HCT116 (cell line): ENCODE data around the gene CTSE. TPM values are rescaled to one million over a fixed set of nuclear protein-coding genes. Genes with fewer than 3 reads are reported as not detected.

Experiments
- ATAC-seq: fragments of 200-7000 bp; cut with Tn5 transposase; 2 replicates; pipeline ENCODE4 v1.9.1; 2020; ENCODE audit warnings: mild to moderate bottlenecking, moderate library complexity
- BruUV-seq: library from RNA; stranded (reverse); fragments of 400-500 nt; replicated peaks from 2 replicates; lab custom pipeline; 2021; lab: Mats Ljungman, UMichigan
- CTCF ChIA-PET: fragments of 300-600 bp; sonication (Branson Sonifier 250); formaldehyde crosslinking; loops from one replicate; lab custom pipeline; 2021; ENCODE audit warnings: antibody characterized with exemption; lab: Charles Lee
- POLR2A ChIA-PET: fragments of 300-600, 350-600 bp; sonication (Branson Sonifier 250); formaldehyde crosslinking; loops from one replicate; lab custom pipeline; 2021; ENCODE audit warnings: antibody characterized with exemption; lab: Charles Lee
- RAD21 ChIA-PET, 2 experiments: fragments of 300-600 bp; sonication (Branson Sonifier 250); formaldehyde crosslinking; loops; one replicate each; lab custom pipeline; 2023; ENCODE audit warnings: low total read pairs in 2 of 2; ENCODE audit not compliant: uncharacterized antibody in 2 of 2, unreplicated experiment in 2 of 2, low non-redundant PET in 1 of 2; lab: Charles Lee
- DNase-seq: peaks from one replicate; pipeline ENCODE4 v3.0.0-alpha.2; 2010; ENCODE audit warnings: low read depth, low spot score
- H2AFZ ChIP-seq: fragments of 200-600 bp; shearing (Covaris generic), sonication (generic); 2 replicates; pipeline ENCODE4 v1.6.1; 2017; ENCODE audit warnings: low read depth, mixed run types, mixed read lengths, antibody characterized with exemption, low read length; ENCODE audit not compliant: poor library complexity, severe bottlenecking
- H3K27ac ChIP-seq: 2 replicates; pipeline ENCODE4 v1.5.1; 2012; ENCODE audit warnings: low read depth, low read length
- H3K27me3 ChIP-seq: fragments of 200-600 bp; sonication (generic); 2 replicates; pipeline ENCODE4 v1.6.1; 2016; ENCODE audit warnings: mixed run types, low read length, mixed read lengths; ENCODE audit not compliant: insufficient read depth
- H3K36me3 ChIP-seq, 2 experiments: fragments of 200-500 bp in 1 of 2; fragments of 200-600 bp in 1 of 2; sonication (Bioruptor generic) in 1 of 2; sonication (generic) in 1 of 2; 2 replicates each; pipeline versions ENCODE4 v1.5.1 to v1.6.1; 2014 to 2016; ENCODE audit warnings: low read length in 2 of 2, inconsistent platforms in 1 of 2, mixed read lengths in 1 of 2, mixed run types in 1 of 2; ENCODE audit not compliant: insufficient read depth in 2 of 2, control insufficient read depth in 1 of 2
- H3K4me1 ChIP-seq, 2 experiments: fragments of 200-600 bp in 1 of 2; sonication (generic) in 1 of 2; 2 replicates each; pipeline versions ENCODE4 v1.5.1 to v1.6.1; 2012 to 2017; ENCODE audit warnings: low read length in 2 of 2, inconsistent platforms in 1 of 2, mild to moderate bottlenecking in 1 of 2, mixed read lengths in 1 of 2, mixed run types in 1 of 2, moderate library complexity in 1 of 2; ENCODE audit not compliant: insufficient read depth in 2 of 2, control insufficient read depth in 1 of 2
- H3K4me2 ChIP-seq: fragments of 200-600 bp; sonication (generic); 2 replicates; pipeline ENCODE4 v1.6.1; 2017; ENCODE audit warnings: mixed run types, low read length, mixed read lengths
- H3K4me3 ChIP-seq, 2 experiments: fragments of 200-600 bp in 1 of 2; sonication (generic) in 1 of 2; replicated peaks in 1 of 2; 2 replicates each; pipeline ENCODE4 v1.5.1; 2011 to 2016; ENCODE audit warnings: low read length in 2 of 2, control low read depth in 1 of 2, low read depth in 1 of 2, mild to moderate bottlenecking in 1 of 2, mixed read lengths in 1 of 2, mixed run types in 1 of 2
- H3K79me2 ChIP-seq: fragments of 200-600 bp; sonication (generic); 2 replicates; pipeline ENCODE4 v1.6.1; 2017; ENCODE audit warnings: mild to moderate bottlenecking, mixed run types, low read length, moderate library complexity, mixed read lengths; ENCODE audit not compliant: insufficient read depth
- H3K9ac ChIP-seq: fragments of 200-600 bp; sonication (generic); 2 replicates; pipeline ENCODE4 v1.6.1; 2016; ENCODE audit warnings: low read length, mixed read lengths
- H3K9me2 ChIP-seq: fragments of 200-600 bp; sonication (generic), shearing (Covaris generic); 2 replicates; pipeline ENCODE4 v1.6.1; 2017; ENCODE audit warnings: mixed run types, mild to moderate bottlenecking, moderate library complexity; ENCODE audit not compliant: insufficient read depth
- H3K9me3 ChIP-seq, 2 experiments: fragments of 200-500 bp in 1 of 2; fragments of 200-600 bp in 1 of 2; sonication (Bioruptor generic) in 1 of 2; sonication (generic) in 1 of 2; 2 replicates each; pipeline ENCODE4 v1.6.1; 2014 to 2017; ENCODE audit warnings: low read length in 2 of 2, mixed read lengths in 2 of 2, inconsistent platforms in 1 of 2, low read depth in 1 of 2, mild to moderate bottlenecking in 1 of 2, mixed run types in 1 of 2, moderate library complexity in 1 of 2; ENCODE audit not compliant: control insufficient read depth in 1 of 2, insufficient read depth in 1 of 2
- H4K20me1 ChIP-seq: fragments of 200-600 bp; sonication (generic), shearing (Covaris generic); 2 replicates; pipeline ENCODE4 v1.6.1; 2017; ENCODE audit warnings: mixed run types, mild to moderate bottlenecking, moderate library complexity; ENCODE audit not compliant: insufficient read depth
- CBX3 ChIP-seq: IDR thresholded peaks from 2 replicates; pipeline ENCODE4 v1.6.1; 2012; ENCODE audit warnings: low read depth
- CEBPB ChIP-seq: IDR thresholded peaks from 2 replicates; pipeline ENCODE4 v1.6.1; 2012; ENCODE audit warnings: low read depth
- CTCF ChIP-seq, 3 experiments: fragments of 200-600 bp in 1 of 3; sonication (generic) in 1 of 3; IDR thresholded peaks in 2 of 3; conservative IDR thresholded peaks in 1 of 3; 2 replicates each; pipeline ENCODE4 v1.5.1; 2012 to 2017; ENCODE audit warnings: low read depth in 2 of 3, low read length in 2 of 3, antibody characterized with exemption in 1 of 3, borderline replicate concordance in 1 of 3, control low read depth in 1 of 3, mild to moderate bottlenecking in 1 of 3, mixed read lengths in 1 of 3, mixed run types in 1 of 3, moderate library complexity in 1 of 3; ENCODE audit not compliant: insufficient read depth in 1 of 3
- EZH2 ChIP-seq: fragments of 200-600 bp; sonication (generic); IDR thresholded peaks from 2 replicates; pipeline ENCODE4 v1.6.1; 2017; ENCODE audit warnings: antibody characterized with exemption, mixed run types
- JUND ChIP-seq: IDR thresholded peaks from 2 replicates; pipeline ENCODE4 v1.6.1; 2012
- MAX ChIP-seq: IDR thresholded peaks from 2 replicates; pipeline ENCODE4 v1.6.1; 2012
- RAD21 ChIP-seq: IDR thresholded peaks from 2 replicates; pipeline ENCODE4 v1.6.1; 2012; ENCODE audit warnings: low read depth, mild to moderate bottlenecking
- SP1 ChIP-seq: IDR thresholded peaks from 2 replicates; pipeline ENCODE4 v1.6.1; 2012; ENCODE audit warnings: low read depth
- SRF ChIP-seq: IDR thresholded peaks from 2 replicates; pipeline ENCODE4 v1.6.1; 2012; ENCODE audit warnings: low read depth
- TCF7L2 ChIP-seq: IDR thresholded peaks from 2 replicates; pipeline ENCODE4 v1.7.0; 2011; ENCODE audit warnings: borderline replicate concordance, inconsistent platforms; ENCODE audit not compliant: insufficient read depth, insufficient read length; ENCODE audit errors: extremely low read depth
- YY1 ChIP-seq: IDR thresholded peaks from 2 replicates; pipeline ENCODE4 v1.6.1; 2011; ENCODE audit warnings: low read length, low read depth, moderate library complexity, mild to moderate bottlenecking; ENCODE audit not compliant: insufficient replicate concordance; ENCODE audit errors: extremely low read depth
- ZBTB33 ChIP-seq: IDR thresholded peaks from 2 replicates; pipeline ENCODE4 v1.6.1; 2011; ENCODE audit warnings: mild to moderate bottlenecking, low read length, moderate library complexity; ENCODE audit not compliant: insufficient replicate concordance; ENCODE audit errors: extremely low read depth
- ZNF274 ChIP-seq: fragments of 200-500 bp; sonication (Bioruptor generic); IDR thresholded peaks from 2 replicates; pipeline ENCODE4 v1.6.1; 2014; ENCODE audit warnings: mild to moderate bottlenecking, low read depth, low read length, inconsistent platforms
- intact Hi-C: fragments of 100-400 bp; cut with micrococcal nuclease; formaldehyde crosslinking; loops from 2 replicates; pipeline ENCODE4 v1.10.0; 2022
- total RNA-seq: library from RNA; stranded (reverse); gene quantifications from one replicate; pipeline ENCODE4 v1.2.1, GENCODE V29; 2021; ENCODE audit not compliant: unreplicated experiment

CTSE gene
- total RNA-seq, 1 experiment from 2014 or later = 0.12 TPM

GRCh38 chr1:206070627-206071304, 47.1 kb upstream of the CTSE start:
- TF ChIP-seq CTCF (IDR thresholded peaks at IDR 0.05 in 2 of 3, conservative IDR thresholded peaks at IDR 0.05 in 1 of 3; ENCODE audit: borderline replicate concordance in 1 of 3, insufficient read depth in 1 of 3, low read depth in 2 of 3, low read length in 2 of 3) = no peak
- TF ChIP-seq SP1 = no peak
- TF ChIP-seq CEBPB = no peak
- no peak for TF ChIP-seq RAD21
- no peak for TF ChIP-seq TCF7L2
- TF ChIP-seq MAX = no peak
- no peak for TF ChIP-seq CBX3
- TF ChIP-seq ZBTB33 = no peak
- TF ChIP-seq SRF = no peak
- no peak for TF ChIP-seq YY1
- TF ChIP-seq ZNF274 = no peak
- TF ChIP-seq EZH2 = no peak
- TF ChIP-seq JUND = no peak
- TF ChIP-seq, all 23 proteins: peak for 0
- no peak overlapping the region for H3K27ac ChIP-seq
- ChIA-PET CTCF (no interaction called here), POLR2A (no interaction called here), RAD21 (no interaction called here)
- H3K4me2 ChIP-seq = no peak overlapping the region
- no peaks in the 10 kb centered on the region for H4K20me1 ChIP-seq
- no TSS peak for BruUV-seq
- ATAC-seq (no peak), DNase-seq (no peak)
- H2AFZ ChIP-seq = no peak overlapping the region
- no peaks in the 10 kb centered on the region for H3K36me3 ChIP-seq
- no peak overlapping the region for H3K9ac ChIP-seq
- H3K4me3 ChIP-seq = no peak overlapping the region
- no peaks in the 10 kb centered on the region for H3K27me3 ChIP-seq
- intact Hi-C loops = no loop called here
- H3K9me2 ChIP-seq = no peaks in the 10 kb centered on the region
- H3K79me2 ChIP-seq = no peaks in the 10 kb centered on the region
- peaks cover 0 to 4% of the 10 kb centered on the region in 2 experiments; a peak in 1 of 4 replicates for H3K4me1 ChIP-seq
- H3K9me3 ChIP-seq = no peaks in the 10 kb centered on the region
